MCF 10A (cell line): ENCODE measurements around the gene TOPAZ1. TPM values are rescaled to one million over a fixed set of nuclear protein-coding genes. Genes with fewer than 3 reads are reported as not detected.

ENCODE experiments used
- BruUV-seq: library from RNA; stranded (reverse); fragments of 400-500 nt; replicated peaks from 2 replicates; lab custom pipeline; 2021; lab: Mats Ljungman, UMichigan
- CTCF ChIA-PET: fragments of 300-600 bp; sonication (Branson Sonifier 250); formaldehyde crosslinking; extraction: SDS; loops from one replicate; lab custom pipeline; 2021; ENCODE audit warnings: antibody characterized with exemption, inconsistent platforms; lab: Yijun Ruan, JAX
- POLR2A ChIA-PET: fragments of 300-600, 350-650 bp; sonication (Branson Sonifier 250); formaldehyde crosslinking; extraction: SDS; loops from one replicate; lab custom pipeline; 2020; ENCODE audit warnings: antibody characterized with exemption, inconsistent platforms; lab: Yijun Ruan, JAX
- DNase-seq: peaks from one replicate; pipeline ENCODE4 v3.0.0-alpha.2; 2018; ENCODE audit not compliant: unreplicated experiment
- H3K27ac Mint-ChIP-seq: one replicate; pipeline ENCODE4 v1.8.0; 2022; ENCODE audit warnings: mild to moderate bottlenecking, low read depth, mixed read lengths; ENCODE audit not compliant: unreplicated experiment
- H3K27me3 Mint-ChIP-seq: one replicate; pipeline ENCODE4 v1.8.0; 2022; ENCODE audit warnings: mixed read lengths; ENCODE audit not compliant: insufficient read depth, unreplicated experiment
- H3K36me3 Mint-ChIP-seq: one replicate; pipeline ENCODE4 v1.8.0; 2022; ENCODE audit warnings: mild to moderate bottlenecking, moderate library complexity, mixed read lengths; ENCODE audit not compliant: insufficient read depth, unreplicated experiment
- H3K4me1 Mint-ChIP-seq: one replicate; pipeline ENCODE4 v1.8.0; 2022; ENCODE audit warnings: mixed read lengths; ENCODE audit not compliant: insufficient read depth, unreplicated experiment
- H3K4me3 Mint-ChIP-seq: one replicate; pipeline ENCODE4 v1.8.0; 2022; ENCODE audit warnings: mild to moderate bottlenecking, moderate library complexity, mixed read lengths; ENCODE audit not compliant: unreplicated experiment
- H3K9me3 Mint-ChIP-seq: one replicate; pipeline ENCODE4 v1.8.0; 2022; ENCODE audit warnings: mixed read lengths; ENCODE audit not compliant: unreplicated experiment
- intact Hi-C: fragments of 100-400 bp; cut with micrococcal nuclease; formaldehyde crosslinking; loops from 2 replicates; pipeline ENCODE4 v1.14.1; 2022
- total RNA-seq: library from RNA; stranded (reverse); gene quantifications from 2 replicates; pipeline ENCODE4 v1.2.3, GENCODE V29; 2022
- TF ChIP-seq, protein P1 (sequence below): fragments of 200-600 bp; IDR thresholded peaks from one replicate; pipeline ENCODE4 v1.8.0; 2022; ENCODE audit warnings: antibody characterized with exemption, mild to moderate bottlenecking; ENCODE audit not compliant: unreplicated experiment

The TOPAZ1 gene
- total RNA-seq, 1 experiment from 2014 or later, result not detected

DNA sequence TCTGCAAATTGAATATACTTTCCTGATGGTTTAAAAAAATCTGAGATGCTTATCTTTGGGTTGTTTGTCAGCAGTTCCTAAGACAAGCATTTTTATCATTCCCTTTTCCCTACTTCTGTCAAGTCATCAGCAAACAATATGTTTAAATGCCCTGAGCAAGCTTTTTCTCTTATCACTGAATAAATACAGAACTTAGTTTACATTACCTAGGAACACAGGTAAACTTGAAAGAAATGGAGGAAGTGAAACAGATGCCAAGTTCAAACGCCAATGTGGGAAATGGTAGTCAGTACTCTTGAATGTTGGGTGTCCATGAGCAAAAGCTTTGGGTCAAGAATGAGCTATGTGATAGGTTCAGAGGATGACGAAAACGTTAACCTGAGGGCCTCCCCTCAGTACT is 79.6 kb downstream of the TOPAZ1 start:
- H3K9me3 Mint-ChIP-seq, result no peaks in the 10 kb centered on the region
- H3K36me3 Mint-ChIP-seq, result no peaks in the 10 kb centered on the region
- no peak for DNase-seq
- H3K27me3 Mint-ChIP-seq, result no peaks in the 10 kb centered on the region
- BruUV-seq, result no TSS peak
- no peaks in the 10 kb centered on the region for H3K4me1 Mint-ChIP-seq
- no peak overlapping the region for H3K27ac Mint-ChIP-seq
- TF ChIP-seq, protein P1, sequence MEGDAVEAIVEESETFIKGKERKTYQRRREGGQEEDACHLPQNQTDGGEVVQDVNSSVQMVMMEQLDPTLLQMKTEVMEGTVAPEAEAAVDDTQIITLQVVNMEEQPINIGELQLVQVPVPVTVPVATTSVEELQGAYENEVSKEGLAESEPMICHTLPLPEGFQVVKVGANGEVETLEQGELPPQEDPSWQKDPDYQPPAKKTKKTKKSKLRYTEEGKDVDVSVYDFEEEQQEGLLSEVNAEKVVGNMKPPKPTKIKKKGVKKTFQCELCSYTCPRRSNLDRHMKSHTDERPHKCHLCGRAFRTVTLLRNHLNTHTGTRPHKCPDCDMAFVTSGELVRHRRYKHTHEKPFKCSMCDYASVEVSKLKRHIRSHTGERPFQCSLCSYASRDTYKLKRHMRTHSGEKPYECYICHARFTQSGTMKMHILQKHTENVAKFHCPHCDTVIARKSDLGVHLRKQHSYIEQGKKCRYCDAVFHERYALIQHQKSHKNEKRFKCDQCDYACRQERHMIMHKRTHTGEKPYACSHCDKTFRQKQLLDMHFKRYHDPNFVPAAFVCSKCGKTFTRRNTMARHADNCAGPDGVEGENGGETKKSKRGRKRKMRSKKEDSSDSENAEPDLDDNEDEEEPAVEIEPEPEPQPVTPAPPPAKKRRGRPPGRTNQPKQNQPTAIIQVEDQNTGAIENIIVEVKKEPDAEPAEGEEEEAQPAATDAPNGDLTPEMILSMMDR, result no peak
- ChIA-PET POLR2A (interaction anchor here (1.5 kb wide), 1 partner anchor 17 kb away, joined by 3 read pairs; the partner anchor contains the start of gene TCAIM), CTCF (interaction anchor here (0.5 to 1.6 kb wide), 5 partner anchors 10 to 329 kb away, joined by 3 to 5 read pairs (median 3); no protein-coding TSS in a partner anchor)
- H3K4me3 Mint-ChIP-seq, result no peak overlapping the region
- intact Hi-C loops, result loop anchor here (5.0 kb wide), 1 partner anchor 191 kb away; no protein-coding TSS in a partner anchor

DNA sequence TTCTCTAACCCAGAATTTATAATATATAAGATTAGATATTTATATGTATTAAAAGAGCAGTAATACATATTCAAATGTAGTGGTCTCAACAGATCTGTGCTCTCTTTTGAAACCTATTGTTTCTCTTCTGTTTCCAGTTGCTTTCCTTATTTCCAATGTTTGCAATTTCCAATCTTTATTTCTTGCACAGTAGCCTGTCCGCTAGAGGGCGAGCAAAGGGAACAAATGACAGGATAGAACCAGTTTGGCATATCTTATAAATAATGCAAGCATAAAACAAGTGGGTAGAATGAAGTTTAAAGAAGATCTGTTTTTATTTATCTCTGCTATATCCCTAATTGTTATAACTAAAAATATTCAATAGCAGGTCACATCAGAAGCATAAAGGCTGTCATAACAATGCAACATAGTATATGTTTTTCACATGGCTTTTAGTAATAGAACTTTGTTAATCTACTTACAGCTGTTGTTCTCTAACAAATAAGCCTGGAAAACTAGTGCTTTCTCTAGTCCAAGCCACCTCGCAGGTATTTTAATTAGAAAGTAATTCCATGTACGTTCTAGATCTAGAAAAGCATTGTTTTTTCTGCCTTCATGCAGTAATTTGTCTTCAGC is 81.8 kb downstream of the TOPAZ1 start:
- H3K4me1 Mint-ChIP-seq, result no peaks in the 10 kb centered on the region
- TF ChIP-seq, protein P1, result peak; percentile 70
- ChIA-PET CTCF (interaction anchor here (0.6 to 1.4 kb wide), 9 partner anchors 10 to 679 kb away, joined by 3 to 7 read pairs (median 4); partner anchors contain the start of gene TCAIM), POLR2A (interaction anchor here (0.7 to 1.2 kb wide), 3 partner anchors 9 to 16 kb away, joined by 3 read pairs; no protein-coding TSS in a partner anchor)
- no TSS peak for BruUV-seq
- intact Hi-C loops, result loop anchor here (1.0 to 5.0 kb wide), 6 partner anchors 153 to 591 kb away; partner anchors contain the start of genes ZNF35 and ZNF445
- H3K27me3 Mint-ChIP-seq, result no peaks in the 10 kb centered on the region
- no peak overlapping the region for H3K4me3 Mint-ChIP-seq
- H3K9me3 Mint-ChIP-seq, result no peaks in the 10 kb centered on the region
- H3K27ac Mint-ChIP-seq, result no peak overlapping the region
- DNase-seq, result peak; percentile 73
- no peaks in the 10 kb centered on the region for H3K36me3 Mint-ChIP-seq

DNA sequence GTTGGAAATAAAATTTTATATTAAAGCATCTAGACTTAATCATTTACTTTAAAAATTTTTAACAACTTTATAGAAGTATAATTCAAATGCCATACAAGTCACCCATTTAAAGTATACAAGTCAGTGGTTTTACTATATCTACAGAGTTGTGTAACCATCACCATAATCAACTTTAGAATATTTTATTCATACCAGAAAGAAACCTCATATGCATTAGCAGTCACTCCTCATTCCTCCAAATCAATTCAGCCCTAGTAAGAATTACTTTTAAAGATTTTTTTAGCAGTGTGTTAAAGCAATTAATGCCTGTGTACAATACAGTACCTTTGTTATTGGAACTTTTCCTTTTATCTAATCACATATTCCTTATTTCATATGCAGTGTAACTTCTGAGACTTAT is 82.9 kb downstream of the TOPAZ1 start:
- DNase-seq, result no peak
- ChIA-PET CTCF (interaction anchor here (0.5 to 1.4 kb wide), 6 partner anchors 11 to 610 kb away, joined by 3 to 7 read pairs (median 4); no protein-coding TSS in a partner anchor), POLR2A (interaction anchor here (1.6 kb wide), 1 partner anchor 12 kb away, joined by 3 read pairs; no protein-coding TSS in a partner anchor)
- no TSS peak for BruUV-seq
- TF ChIP-seq, protein P1, result no peak
- no peaks in the 10 kb centered on the region for H3K36me3 Mint-ChIP-seq
- H3K4me1 Mint-ChIP-seq, result no peaks in the 10 kb centered on the region
- H3K9me3 Mint-ChIP-seq, result no peaks in the 10 kb centered on the region
- intact Hi-C loops, result loop anchor here (5.0 kb wide), 1 partner anchor 188 kb away; no protein-coding TSS in a partner anchor
- no peak overlapping the region for H3K27ac Mint-ChIP-seq
- H3K27me3 Mint-ChIP-seq, result no peaks in the 10 kb centered on the region
- no peak overlapping the region for H3K4me3 Mint-ChIP-seq

DNA sequence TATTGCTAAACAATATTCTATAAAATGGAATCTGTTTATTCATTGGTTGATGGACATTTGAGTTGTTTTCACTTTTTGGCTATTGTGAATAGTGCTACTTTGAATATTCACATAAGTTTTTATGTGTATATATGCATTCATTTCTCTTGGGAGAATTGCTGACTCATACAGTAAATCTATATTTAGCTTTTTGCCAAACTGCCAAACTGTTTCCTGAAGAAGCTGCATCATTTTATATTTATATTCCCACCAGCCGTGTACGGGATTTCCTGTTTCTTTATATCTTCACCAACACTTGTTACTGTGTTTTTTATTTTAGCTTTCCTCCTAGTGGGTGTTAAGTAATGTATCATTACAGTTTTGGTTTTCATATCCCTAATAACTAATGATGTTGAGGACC is 84.3 kb downstream of the TOPAZ1 start:
- intact Hi-C loops, result no loop called here
- Mint-ChIP-seq H3K4me3 (no peak overlapping the region), H3K27ac (no peak overlapping the region), H3K9me3 (no peaks in the 10 kb centered on the region), H3K36me3 (no peaks in the 10 kb centered on the region), H3K27me3 (no peaks in the 10 kb centered on the region), H3K4me1 (no peaks in the 10 kb centered on the region)
- ChIA-PET CTCF (interaction anchor here (0.7 kb wide), 1 partner anchor 639 kb away, joined by 3 read pairs; no protein-coding TSS in a partner anchor), POLR2A (interaction anchor here (0.7 to 1.0 kb wide), 3 partner anchors 12 to 298 kb away, joined by 3 to 6 read pairs (median 4); partner anchors contain the start of gene TCAIM)
- no TSS peak for BruUV-seq
- TF ChIP-seq, protein P1, result no peak
- peak; percentile 29 for DNase-seq
